HEK293 (cell line): ENCODE results near the gene STARD4.
A peak's percentile ranks its signal among the peaks of the same experiment; 100 is the strongest.

Experiments
- CTCF ChIA-PET: fragments of 350-600 bp; formaldehyde crosslinking; extraction: SDS; loops from one replicate; lab custom pipeline; 2021; ENCODE audit warnings: antibody characterized with exemption; lab: Yijun Ruan, JAX
- POLR2A ChIA-PET: fragments of 300-600 bp; formaldehyde crosslinking; extraction: SDS; loops from one replicate; lab custom pipeline; 2020; ENCODE audit warnings: antibody characterized with exemption, inconsistent platforms; lab: Yijun Ruan, JAX
- H3K27ac ChIP-seq: fragments of 200-500 bp; sonication (Bioruptor generic); 2 replicates; pipeline ENCODE4 v1.5.1; 2014; ENCODE audit warnings: low read depth, low read length, control low read depth, inconsistent platforms; ENCODE audit errors: extremely low read depth
- H3K36me3 ChIP-seq, 2 experiments: fragments of 200-500 bp in 1 of 2; sonication (Bioruptor generic) in 1 of 2; 1 replicate in 1 of 2; 2 replicates in 1 of 2; pipeline ENCODE4 v1.5.1; 2014 to 2017; ENCODE audit warnings: inconsistent platforms in 2 of 2, low read length in 2 of 2; ENCODE audit not compliant: control insufficient read depth in 2 of 2, insufficient read depth in 1 of 2
- H3K4me1 ChIP-seq: fragments of 200-500 bp; sonication (Bioruptor generic); 2 replicates; pipeline ENCODE4 v1.5.1; 2014; ENCODE audit warnings: mild to moderate bottlenecking, low read length, inconsistent platforms; ENCODE audit not compliant: control insufficient read depth, insufficient read depth
- H3K4me3 ChIP-seq: 2 replicates; pipeline ENCODE4 v1.5.1; 2011; ENCODE audit warnings: low read depth, mild to moderate bottlenecking, control low read depth, low read length, moderate library complexity
- H3K9me3 ChIP-seq: fragments of 200-500 bp; sonication (Bioruptor generic); 2 replicates; pipeline ENCODE4 v1.5.1; 2014; ENCODE audit warnings: low read depth, low read length, inconsistent platforms; ENCODE audit not compliant: control insufficient read depth, insufficient read depth
- EGR2 ChIP-seq: fragments of 450-650 bp; formaldehyde crosslinking; IDR thresholded peaks from 2 replicates; pipeline ENCODE4 v1.5.1; 2016; ENCODE audit warnings: low read depth, missing biosample characterization, missing genetic modification characterization
- GLI2 ChIP-seq: fragments of 450-650 bp; formaldehyde crosslinking; IDR thresholded peaks from 2 replicates; pipeline ENCODE4; 2017; ENCODE audit warnings: missing biosample characterization, missing genetic modification characterization, low read depth, borderline replicate concordance
- KLF9 ChIP-seq: fragments of 450-650 bp; formaldehyde crosslinking; IDR thresholded peaks from 2 replicates; pipeline ENCODE4 v1.5.1; 2016; ENCODE audit warnings: missing biosample characterization, missing genetic modification characterization, low read depth
- PRDM6 ChIP-seq: fragments of 450-650 bp; formaldehyde crosslinking; IDR thresholded peaks from 2 replicates; pipeline ENCODE4 v1.5.1; 2017; ENCODE audit warnings: missing biosample characterization, missing genetic modification characterization
- SP2 ChIP-seq: fragments of 450-650 bp; formaldehyde crosslinking; IDR thresholded peaks from 2 replicates; pipeline ENCODE4 v1.5.1; 2016; ENCODE audit warnings: missing biosample characterization, missing genetic modification characterization
- YY2 ChIP-seq: fragments of 450-650 bp; formaldehyde crosslinking; IDR thresholded peaks from 2 replicates; pipeline ENCODE4 v1.5.1; 2016; ENCODE audit warnings: missing biosample characterization, missing genetic modification characterization
- ZBTB6 ChIP-seq: fragments of 450-650 bp; formaldehyde crosslinking; IDR thresholded peaks from 2 replicates; pipeline ENCODE4 v1.5.1; 2017; ENCODE audit warnings: missing biosample characterization, missing genetic modification characterization
- ZBTB7A ChIP-seq: fragments of 450-650 bp; formaldehyde crosslinking; IDR thresholded peaks from 2 replicates; pipeline ENCODE4 v1.5.1; 2016; ENCODE audit warnings: low read depth, missing biosample characterization, missing genetic modification characterization
- ZEB2 ChIP-seq: fragments of 450-650 bp; formaldehyde crosslinking; IDR thresholded peaks from 2 replicates; pipeline ENCODE4 v1.5.1; 2016; ENCODE audit warnings: missing biosample characterization, missing genetic modification characterization
- ZFHX2 ChIP-seq: fragments of 450-650 bp; formaldehyde crosslinking; conservative IDR thresholded peaks from 2 replicates; pipeline ENCODE4 v1.5.1; 2016; ENCODE audit warnings: missing biosample characterization, missing genetic modification characterization
- ZIC2 ChIP-seq: fragments of 450-650 bp; formaldehyde crosslinking; IDR thresholded peaks from 2 replicates; pipeline ENCODE4 v1.5.1; 2016; ENCODE audit warnings: missing biosample characterization, missing genetic modification characterization
- ZNF138 ChIP-seq: fragments of 450-650 bp; formaldehyde crosslinking; IDR thresholded peaks from 2 replicates; pipeline ENCODE4 v1.5.1; 2016; ENCODE audit warnings: missing biosample characterization, missing genetic modification characterization, borderline replicate concordance
- ZNF140 ChIP-seq: fragments of 450-650 bp; formaldehyde crosslinking; IDR thresholded peaks from 2 replicates; pipeline ENCODE4 v1.5.1; 2016; ENCODE audit warnings: missing biosample characterization, missing genetic modification characterization
- ZNF148 ChIP-seq: fragments of 450-650 bp; formaldehyde crosslinking; IDR thresholded peaks from 2 replicates; pipeline ENCODE4 v1.5.0; 2017; ENCODE audit warnings: missing biosample characterization, missing genetic modification characterization, borderline replicate concordance
- ZNF335 ChIP-seq: fragments of 450-650 bp; formaldehyde crosslinking; conservative IDR thresholded peaks from 2 replicates; pipeline ENCODE4 v1.5.1; 2016; ENCODE audit warnings: missing biosample characterization, missing genetic modification characterization
- ZNF398 ChIP-seq: fragments of 450-650 bp; formaldehyde crosslinking; IDR thresholded peaks from 2 replicates; pipeline ENCODE4 v1.5.1; 2017; ENCODE audit warnings: missing biosample characterization, missing genetic modification characterization
- ZNF433 ChIP-seq: fragments of 450-650 bp; formaldehyde crosslinking; IDR thresholded peaks from 2 replicates; pipeline ENCODE4 v1.5.1; 2016; ENCODE audit warnings: missing biosample characterization, missing genetic modification characterization, low read depth
- ZNF48 ChIP-seq: fragments of 450-650 bp; formaldehyde crosslinking; IDR thresholded peaks from 2 replicates; pipeline ENCODE4 v1.5.1; 2016; ENCODE audit warnings: missing biosample characterization, missing genetic modification characterization
- ZNF514 ChIP-seq: fragments of 450-650 bp; formaldehyde crosslinking; IDR thresholded peaks from 2 replicates; pipeline ENCODE4 v1.5.1; 2016; ENCODE audit warnings: missing biosample characterization, missing genetic modification characterization
- ZNF549 ChIP-seq: fragments of 450-650 bp; IDR thresholded peaks from 2 replicates; pipeline ENCODE4 v1.5.1; 2018; ENCODE audit warnings: missing biosample characterization, missing genetic modification characterization, mild to moderate bottlenecking, inconsistent platforms, moderate library complexity
- ZNF560 ChIP-seq: fragments of 450-650 bp; formaldehyde crosslinking; IDR thresholded peaks from 2 replicates; pipeline ENCODE4 v1.5.1; 2017; ENCODE audit warnings: missing biosample characterization, missing genetic modification characterization, borderline replicate concordance
- ZNF600 ChIP-seq: fragments of 450-650 bp; formaldehyde crosslinking; IDR thresholded peaks from 2 replicates; pipeline ENCODE4 v1.5.1; 2016; ENCODE audit warnings: missing biosample characterization, missing genetic modification characterization
- ZNF623 ChIP-seq: fragments of 450-650 bp; formaldehyde crosslinking; IDR thresholded peaks from 2 replicates; pipeline ENCODE4 v1.5.1; 2016; ENCODE audit warnings: missing biosample characterization, missing genetic modification characterization
- ZNF629 ChIP-seq: fragments of 450-650 bp; formaldehyde crosslinking; IDR thresholded peaks from 2 replicates; pipeline ENCODE4 v1.5.1; 2017; ENCODE audit warnings: missing biosample characterization, missing genetic modification characterization
- ZNF639 ChIP-seq: fragments of 450-650 bp; formaldehyde crosslinking; IDR thresholded peaks from 2 replicates; pipeline ENCODE4 v1.5.1; 2016; ENCODE audit warnings: missing biosample characterization, missing genetic modification characterization
- ZNF677 ChIP-seq: fragments of 450-650 bp; IDR thresholded peaks from 2 replicates; pipeline ENCODE4 v1.5.0; 2018; ENCODE audit warnings: missing biosample characterization, mild to moderate bottlenecking, missing genetic modification characterization, moderate library complexity
- ZNF707 ChIP-seq: fragments of 450-650 bp; formaldehyde crosslinking; IDR thresholded peaks from 2 replicates; pipeline ENCODE4 v1.5.1; 2016; ENCODE audit warnings: missing biosample characterization, missing genetic modification characterization
- ZNF837 ChIP-seq: fragments of 450-650 bp; formaldehyde crosslinking; IDR thresholded peaks from 2 replicates; pipeline ENCODE4 v1.5.1; 2016; ENCODE audit warnings: missing biosample characterization, missing genetic modification characterization
- ZNF843 ChIP-seq: fragments of 450-650 bp; formaldehyde crosslinking; IDR thresholded peaks from 2 replicates; pipeline ENCODE4 v1.5.1; 2016; ENCODE audit warnings: missing biosample characterization, missing genetic modification characterization
- ZSCAN16 ChIP-seq: fragments of 450-650 bp; formaldehyde crosslinking; IDR thresholded peaks from 2 replicates; pipeline ENCODE4 v1.5.1; 2016; ENCODE audit warnings: missing biosample characterization, missing genetic modification characterization

Gene STARD4

GRCh38 chr5:111517853-111518501 lies 5.6 kb upstream of the STARD4 start:
- CTCF ChIA-PET = interaction anchor here (0.8 kb wide), 1 partner anchor 1862 kb away, joined by 3 read pairs; no protein-coding TSS in a partner anchor
- no peak overlapping the region for H3K4me3 ChIP-seq
- H3K9me3 ChIP-seq = no peaks in the 10 kb centered on the region
- TF ChIP-seq KLF9 (tag by site-specific recombination) = no peak
- TF ChIP-seq ZNF677 (tag by site-specific recombination) = no peak
- TF ChIP-seq YY2 (tag by site-specific recombination) = no peak
- TF ChIP-seq ZNF514 = no peak
- no peak for TF ChIP-seq ZNF560
- TF ChIP-seq ZNF48 (tag by site-specific recombination) = no peak
- no peak for TF ChIP-seq SP2 (tag by site-specific recombination)
- no peak for TF ChIP-seq ZNF549
- TF ChIP-seq ZNF138 (tag by site-specific recombination) = no peak
- no peak for TF ChIP-seq ZIC2 (tag by site-specific recombination)
- no peak for TF ChIP-seq ZNF148
- TF ChIP-seq ZNF639 = no peak
- no peak for TF ChIP-seq EGR2
- TF ChIP-seq ZNF707 (tag by site-specific recombination) = no peak
- no peak for TF ChIP-seq ZBTB7A
- TF ChIP-seq ZNF843 (tag by site-specific recombination) = no peak
- no peak for TF ChIP-seq ZFHX2 (tag by site-specific recombination)
- TF ChIP-seq ZEB2 (tag by site-specific recombination) = no peak
- TF ChIP-seq ZNF623 (tag by site-specific recombination) = no peak
- no peak for TF ChIP-seq GLI2
- peaks cover 13% of the 10 kb centered on the region for H3K4me1 ChIP-seq
- POLR2A ChIA-PET = no interaction called here
- no peak overlapping the region for H3K27ac ChIP-seq
- H3K36me3 ChIP-seq = no peaks in the 10 kb centered on the region

- POLR2A ChIA-PET = no interaction called here
- TF ChIP-seq ZBTB6 (tag by site-specific recombination) (no peak), ZNF600 (tag by site-specific recombination) (no peak), ZNF398 (tag by site-specific recombination) (no peak), ZNF335 (tag by site-specific recombination) (no peak), PRDM6 (peak; percentile 60), ZEB2 (tag by site-specific recombination) (no peak), ZNF138 (tag by site-specific recombination) (no peak), ZNF837 (tag by site-specific recombination) (no peak), ZNF140 (no peak), ZSCAN16 (no peak), ZNF629 (tag by site-specific recombination) (0 out of 2 replicates have a peak, but pooled peaks have one; percentile 21), ZNF433 (tag by site-specific recombination) (no peak)
Observed at GRCh38 chr5:111514087-111514486, 1.8 kb upstream of the STARD4 start.

More at GRCh38 chr5:111514087-111514486, 1.8 kb upstream of the STARD4 start:
- Histone ChIP-seq H3K27ac (0 out of 2 replicates have a peak overlapping the region, but pooled peaks have one; percentile 7), H3K4me1 (peaks cover 16% of the 10 kb centered on the region), H3K36me3 (no peaks in the 10 kb centered on the region), H3K4me3 (no peak overlapping the region), H3K9me3 (no peaks in the 10 kb centered on the region)
- CTCF ChIA-PET = interaction anchor here (3.0 kb wide), 1 partner anchor 17 kb away, joined by 13 read pairs; no protein-coding TSS in a partner anchor
